Measurements from ENCODE around the gene RALGPS2.

DNA sequence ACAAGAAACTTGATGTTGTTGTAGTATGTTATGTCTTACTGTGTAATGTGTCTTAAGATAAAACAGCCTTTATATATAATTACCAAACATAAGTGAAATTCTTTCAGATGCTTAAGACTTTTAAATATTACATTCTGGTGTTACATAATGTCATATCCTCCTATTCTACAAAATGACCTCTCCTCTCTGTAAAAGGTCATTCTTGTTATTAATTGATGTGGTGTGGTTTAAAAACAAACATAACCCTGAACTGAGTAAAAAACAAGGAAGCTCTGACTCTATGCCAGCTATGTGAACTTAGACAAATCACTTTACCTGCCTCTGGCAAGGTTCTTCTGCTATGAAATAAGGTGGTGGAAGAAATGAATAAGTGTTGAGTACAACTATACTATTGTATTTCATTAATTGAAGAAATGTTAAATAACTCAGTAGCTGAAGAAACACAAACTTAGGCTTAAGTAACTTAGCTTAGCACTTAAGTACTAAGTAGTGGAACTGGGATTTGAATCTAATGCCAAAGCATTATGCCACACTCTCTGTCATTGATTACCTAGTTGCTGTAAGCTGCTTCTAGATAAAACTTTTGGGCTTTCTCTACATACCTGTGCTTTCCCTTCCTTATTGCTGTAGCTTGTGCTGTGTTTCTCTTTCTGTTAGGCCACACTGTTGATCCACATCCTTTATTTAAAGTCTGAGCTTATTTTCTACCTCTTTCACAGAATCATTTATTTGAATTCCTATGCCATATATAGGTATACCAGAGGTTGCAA is 146.7 kb downstream of the RALGPS2 start:
- TF ChIP-seq MEF2A (IDR thresholded peaks at IDR 0.05; ENCODE audit: borderline replicate concordance, low read depth) = no peak
- TF ChIP-seq, protein P1, sequence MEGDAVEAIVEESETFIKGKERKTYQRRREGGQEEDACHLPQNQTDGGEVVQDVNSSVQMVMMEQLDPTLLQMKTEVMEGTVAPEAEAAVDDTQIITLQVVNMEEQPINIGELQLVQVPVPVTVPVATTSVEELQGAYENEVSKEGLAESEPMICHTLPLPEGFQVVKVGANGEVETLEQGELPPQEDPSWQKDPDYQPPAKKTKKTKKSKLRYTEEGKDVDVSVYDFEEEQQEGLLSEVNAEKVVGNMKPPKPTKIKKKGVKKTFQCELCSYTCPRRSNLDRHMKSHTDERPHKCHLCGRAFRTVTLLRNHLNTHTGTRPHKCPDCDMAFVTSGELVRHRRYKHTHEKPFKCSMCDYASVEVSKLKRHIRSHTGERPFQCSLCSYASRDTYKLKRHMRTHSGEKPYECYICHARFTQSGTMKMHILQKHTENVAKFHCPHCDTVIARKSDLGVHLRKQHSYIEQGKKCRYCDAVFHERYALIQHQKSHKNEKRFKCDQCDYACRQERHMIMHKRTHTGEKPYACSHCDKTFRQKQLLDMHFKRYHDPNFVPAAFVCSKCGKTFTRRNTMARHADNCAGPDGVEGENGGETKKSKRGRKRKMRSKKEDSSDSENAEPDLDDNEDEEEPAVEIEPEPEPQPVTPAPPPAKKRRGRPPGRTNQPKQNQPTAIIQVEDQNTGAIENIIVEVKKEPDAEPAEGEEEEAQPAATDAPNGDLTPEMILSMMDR (IDR thresholded peaks at IDR 0.05) = no peak
- no peak for TF ChIP-seq RCOR1 (IDR thresholded peaks at IDR 0.05; ENCODE audit: low read length)
- no peak for TF ChIP-seq GABPA (IDR thresholded peaks at IDR 0.05; ENCODE audit: low read depth)
- TF ChIP-seq, protein P2, sequence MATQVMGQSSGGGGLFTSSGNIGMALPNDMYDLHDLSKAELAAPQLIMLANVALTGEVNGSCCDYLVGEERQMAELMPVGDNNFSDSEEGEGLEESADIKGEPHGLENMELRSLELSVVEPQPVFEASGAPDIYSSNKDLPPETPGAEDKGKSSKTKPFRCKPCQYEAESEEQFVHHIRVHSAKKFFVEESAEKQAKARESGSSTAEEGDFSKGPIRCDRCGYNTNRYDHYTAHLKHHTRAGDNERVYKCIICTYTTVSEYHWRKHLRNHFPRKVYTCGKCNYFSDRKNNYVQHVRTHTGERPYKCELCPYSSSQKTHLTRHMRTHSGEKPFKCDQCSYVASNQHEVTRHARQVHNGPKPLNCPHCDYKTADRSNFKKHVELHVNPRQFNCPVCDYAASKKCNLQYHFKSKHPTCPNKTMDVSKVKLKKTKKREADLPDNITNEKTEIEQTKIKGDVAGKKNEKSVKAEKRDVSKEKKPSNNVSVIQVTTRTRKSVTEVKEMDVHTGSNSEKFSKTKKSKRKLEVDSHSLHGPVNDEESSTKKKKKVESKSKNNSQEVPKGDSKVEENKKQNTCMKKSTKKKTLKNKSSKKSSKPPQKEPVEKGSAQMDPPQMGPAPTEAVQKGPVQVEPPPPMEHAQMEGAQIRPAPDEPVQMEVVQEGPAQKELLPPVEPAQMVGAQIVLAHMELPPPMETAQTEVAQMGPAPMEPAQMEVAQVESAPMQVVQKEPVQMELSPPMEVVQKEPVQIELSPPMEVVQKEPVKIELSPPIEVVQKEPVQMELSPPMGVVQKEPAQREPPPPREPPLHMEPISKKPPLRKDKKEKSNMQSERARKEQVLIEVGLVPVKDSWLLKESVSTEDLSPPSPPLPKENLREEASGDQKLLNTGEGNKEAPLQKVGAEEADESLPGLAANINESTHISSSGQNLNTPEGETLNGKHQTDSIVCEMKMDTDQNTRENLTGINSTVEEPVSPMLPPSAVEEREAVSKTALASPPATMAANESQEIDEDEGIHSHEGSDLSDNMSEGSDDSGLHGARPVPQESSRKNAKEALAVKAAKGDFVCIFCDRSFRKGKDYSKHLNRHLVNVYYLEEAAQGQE (IDR thresholded peaks at IDR 0.05; ENCODE audit: low read depth, low read length) = no peak
- TF ChIP-seq, protein P3, sequence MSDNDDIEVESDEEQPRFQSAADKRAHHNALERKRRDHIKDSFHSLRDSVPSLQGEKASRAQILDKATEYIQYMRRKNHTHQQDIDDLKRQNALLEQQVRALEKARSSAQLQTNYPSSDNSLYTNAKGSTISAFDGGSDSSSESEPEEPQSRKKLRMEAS (IDR thresholded peaks at IDR 0.05; ENCODE audit: low read depth) = no peak
- TF ChIP-seq POLR2AphosphoS5 (IDR thresholded peaks at IDR 0.05; ENCODE audit: low read depth, low read length) = no peak
